ENCODE results near the gene PGAP2. TPM values are rescaled to one million over a fixed set of nuclear protein-coding genes. Genes with fewer than 3 reads are reported as not detected.

The PGAP2 gene
- total RNA-seq, 2 experiments from 2014 or later: 33.1 to 36.7 TPM

DNA sequence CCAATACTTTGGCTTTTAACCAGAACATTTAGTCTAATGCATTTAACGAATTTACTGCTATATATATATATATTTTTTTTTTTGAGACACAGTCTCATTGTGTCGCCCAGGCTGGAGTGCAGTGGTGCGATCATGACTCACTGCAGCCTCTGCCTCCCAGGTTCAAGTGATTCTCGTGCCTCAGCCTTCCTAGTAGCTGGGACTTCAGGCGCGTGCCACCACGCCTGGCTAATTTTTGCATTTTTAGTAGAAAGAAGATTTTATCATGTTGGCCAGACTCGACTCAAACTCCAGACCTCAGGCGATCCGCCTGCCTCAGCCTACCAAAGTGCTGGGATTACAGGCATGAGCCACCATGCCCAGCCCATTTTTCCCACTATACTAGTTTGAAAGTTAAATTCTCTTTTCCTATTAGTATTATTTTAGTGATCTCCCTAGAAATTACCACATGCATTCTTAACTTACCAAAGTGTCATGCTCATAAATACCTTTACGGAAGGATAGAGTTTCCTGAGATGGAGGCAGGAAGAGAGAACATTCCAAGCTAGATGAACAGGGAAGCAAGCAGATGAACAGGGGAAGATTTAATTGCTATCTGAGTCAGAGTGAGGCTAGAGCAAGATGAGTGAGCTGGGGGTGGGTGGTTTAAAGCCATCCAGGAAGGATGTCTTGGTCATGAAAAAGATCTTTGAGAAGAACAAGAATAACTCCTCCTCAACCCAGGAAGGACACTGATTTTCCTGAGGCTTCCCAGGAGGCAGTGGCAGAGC is 4.4 kb upstream of the PGAP2 start:
- H3K27me3 Mint-ChIP-seq: no peaks in the 10 kb centered on the region
- CTCF ChIA-PET: interaction anchor here (1.8 to 2.1 kb wide), 2 partner anchors 46 to 269 kb away, joined by 5 to 6 read pairs; no protein-coding TSS in a partner anchor
- H3K4me1 Mint-ChIP-seq (ENCODE audit: low read depth): peaks cover 27% of the 10 kb centered on the region
- POLR2A ChIA-PET: no interaction called here
- H3K36me3 Mint-ChIP-seq (ENCODE audit: low read depth): no peaks in the 10 kb centered on the region
- ATAC-seq (no peak), DNase-seq (no peak)
- TF ChIP-seq, protein P1, sequence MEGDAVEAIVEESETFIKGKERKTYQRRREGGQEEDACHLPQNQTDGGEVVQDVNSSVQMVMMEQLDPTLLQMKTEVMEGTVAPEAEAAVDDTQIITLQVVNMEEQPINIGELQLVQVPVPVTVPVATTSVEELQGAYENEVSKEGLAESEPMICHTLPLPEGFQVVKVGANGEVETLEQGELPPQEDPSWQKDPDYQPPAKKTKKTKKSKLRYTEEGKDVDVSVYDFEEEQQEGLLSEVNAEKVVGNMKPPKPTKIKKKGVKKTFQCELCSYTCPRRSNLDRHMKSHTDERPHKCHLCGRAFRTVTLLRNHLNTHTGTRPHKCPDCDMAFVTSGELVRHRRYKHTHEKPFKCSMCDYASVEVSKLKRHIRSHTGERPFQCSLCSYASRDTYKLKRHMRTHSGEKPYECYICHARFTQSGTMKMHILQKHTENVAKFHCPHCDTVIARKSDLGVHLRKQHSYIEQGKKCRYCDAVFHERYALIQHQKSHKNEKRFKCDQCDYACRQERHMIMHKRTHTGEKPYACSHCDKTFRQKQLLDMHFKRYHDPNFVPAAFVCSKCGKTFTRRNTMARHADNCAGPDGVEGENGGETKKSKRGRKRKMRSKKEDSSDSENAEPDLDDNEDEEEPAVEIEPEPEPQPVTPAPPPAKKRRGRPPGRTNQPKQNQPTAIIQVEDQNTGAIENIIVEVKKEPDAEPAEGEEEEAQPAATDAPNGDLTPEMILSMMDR (IDR thresholded peaks at IDR 0.05): no peak
- no peaks in the 10 kb centered on the region for H3K9me3 Mint-ChIP-seq
- intact Hi-C loops (cut with micrococcal nuclease): no loop called here
- H3K27ac Mint-ChIP-seq: no peak overlapping the region
- H3K4me3 Mint-ChIP-seq: no peak overlapping the region

DNA sequence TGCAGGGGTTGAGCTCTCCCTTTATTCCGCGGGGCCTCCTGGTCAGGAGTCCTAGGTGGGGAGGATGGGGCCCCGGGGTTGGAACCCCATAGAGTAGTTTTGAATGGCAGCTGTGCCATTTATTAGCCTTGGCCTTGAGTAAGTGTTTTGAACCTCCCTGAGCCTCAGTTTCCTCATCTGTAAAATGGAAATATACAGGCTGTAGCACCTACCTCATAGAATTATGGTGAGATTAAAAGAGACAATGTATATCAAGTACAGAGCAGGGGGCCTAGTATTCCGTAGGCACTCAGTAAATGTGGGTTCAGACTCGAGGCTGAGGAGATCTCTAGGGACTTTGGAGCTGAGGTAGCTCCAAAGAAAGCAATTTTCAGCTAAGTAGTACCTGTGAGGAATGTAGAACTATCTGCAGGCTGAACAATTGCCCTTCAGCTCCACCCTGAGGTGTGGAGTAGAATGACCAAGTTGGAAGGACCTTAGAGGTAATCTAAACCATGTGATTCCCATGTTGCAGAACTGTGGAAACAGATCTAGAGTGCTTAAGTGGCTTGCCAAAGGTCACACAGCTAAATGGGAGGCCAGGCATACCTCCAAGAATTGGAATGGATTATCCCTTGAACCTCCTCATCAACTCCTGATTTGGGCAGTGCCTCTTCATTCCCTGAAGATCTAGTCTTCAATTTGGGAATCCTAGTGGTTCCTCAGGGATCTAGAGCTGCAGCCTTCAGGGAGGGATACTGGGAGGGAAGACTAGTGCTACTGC is 682 bp downstream of the PGAP2 start:
- Mint-ChIP-seq H3K4me1 (ENCODE audit: low read depth) (peaks cover 20% of the 10 kb centered on the region), H3K36me3 (ENCODE audit: low read depth) (peaks cover 4% of the 10 kb centered on the region), H3K4me3 (peak overlapping the region; percentile 95), H3K27me3 (no peaks in the 10 kb centered on the region), H3K9me3 (no peaks in the 10 kb centered on the region), H3K27ac (peak overlapping the region; percentile 46)
- peak; percentile 78 for ATAC-seq
- CTCF ChIA-PET: interaction anchor here (0.6 to 5.4 kb wide), 37 partner anchors 10 to 276 kb away, joined by 3 to 43 read pairs (median 5); partner anchors contain the start of genes NUP98 and STIM1
- peak; percentile 55 for DNase-seq
- POLR2A ChIA-PET: interaction anchor here (0.9 to 4.2 kb wide), 11 partner anchors 11 to 95 kb away, joined by 3 to 25 read pairs (median 3); partner anchors contain the start of genes NUP98 and RHOG
- TF ChIP-seq, protein P1 (IDR thresholded peaks at IDR 0.05): peak; percentile 70
- intact Hi-C loops (cut with micrococcal nuclease): no loop called here

DNA sequence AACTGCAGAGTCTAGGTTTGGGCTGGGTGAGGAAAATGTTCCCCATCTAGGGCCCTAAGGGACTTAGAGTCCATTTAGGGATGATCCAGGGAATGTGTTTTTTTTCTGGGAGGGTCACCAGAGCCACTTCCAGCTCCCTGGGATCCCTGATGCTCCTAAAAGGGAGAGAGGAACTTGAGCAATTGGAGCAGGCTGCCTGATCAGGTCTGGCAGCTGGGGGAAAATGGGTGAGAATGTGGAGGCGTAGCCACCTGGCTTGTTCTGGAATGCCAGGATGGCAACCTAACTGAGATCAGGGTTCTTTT is 1.2 kb downstream of the PGAP2 start:
- Mint-ChIP-seq H3K27ac (no peak overlapping the region), H3K9me3 (no peaks in the 10 kb centered on the region), H3K4me1 (ENCODE audit: low read depth) (peaks cover 16% of the 10 kb centered on the region), H3K27me3 (no peaks in the 10 kb centered on the region), H3K4me3 (no peak overlapping the region), H3K36me3 (ENCODE audit: low read depth) (peaks cover 4% of the 10 kb centered on the region)
- CTCF ChIA-PET: interaction anchor here (1.0 to 5.4 kb wide), 22 partner anchors 10 to 271 kb away, joined by 3 to 43 read pairs (median 6); partner anchors contain the start of genes NUP98 and STIM1
- DNase-seq: no peak
- ATAC-seq: no peak
- TF ChIP-seq, protein P1 (IDR thresholded peaks at IDR 0.05): no peak
- intact Hi-C loops (cut with micrococcal nuclease): no loop called here
- POLR2A ChIA-PET: interaction anchor here (0.9 to 4.2 kb wide), 10 partner anchors 11 to 95 kb away, joined by 3 to 25 read pairs (median 3); partner anchors contain the start of genes NUP98 and RHOG

DNA sequence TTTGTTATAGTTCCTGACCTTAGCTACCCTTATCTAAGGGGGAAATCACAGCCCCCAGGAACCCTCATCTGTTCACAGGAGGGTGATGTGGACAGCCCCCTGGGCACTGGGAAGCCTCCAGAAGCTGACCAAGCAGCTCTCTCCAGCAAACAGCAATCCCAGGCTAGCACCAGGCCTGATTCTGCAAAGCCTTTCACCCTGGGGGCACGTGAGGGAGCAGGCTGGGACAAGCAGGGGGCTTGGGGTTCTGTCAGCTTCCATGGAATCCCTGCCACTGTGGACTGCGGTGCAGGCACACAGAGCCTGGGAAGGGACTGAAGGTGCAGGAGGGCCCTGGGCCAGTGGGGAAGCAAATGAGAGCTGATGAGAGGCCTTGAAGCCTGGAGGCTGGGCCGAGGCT is 2.1 kb downstream of the PGAP2 start:
- H3K36me3 Mint-ChIP-seq (ENCODE audit: low read depth): peaks cover 4% of the 10 kb centered on the region
- TF ChIP-seq, protein P1 (IDR thresholded peaks at IDR 0.05): no peak
- ATAC-seq (no peak), DNase-seq (no peak)
- no peak overlapping the region for H3K27ac Mint-ChIP-seq
- ChIA-PET CTCF (interaction anchor here (1.3 to 5.4 kb wide), 6 partner anchors 9 to 262 kb away, joined by 4 to 43 read pairs (median 8); no protein-coding TSS in a partner anchor), POLR2A (interaction anchor here (0.6 to 3.4 kb wide), 5 partner anchors 8 to 335 kb away, joined by 3 to 16 read pairs (median 4); partner anchors contain the start of gene RHOG)
- peaks cover 16% of the 10 kb centered on the region for H3K4me1 Mint-ChIP-seq (ENCODE audit: low read depth)
- intact Hi-C loops (cut with micrococcal nuclease): no loop called here
- H3K9me3 Mint-ChIP-seq: no peaks in the 10 kb centered on the region
- no peaks in the 10 kb centered on the region for H3K27me3 Mint-ChIP-seq
- H3K4me3 Mint-ChIP-seq: no peak overlapping the region
